SU-DHL-6 (cell line): ENCODE measurements around the gene ASB13.

Experiments
- CTCF ChIP-seq: fragments of 200-600 bp; sonication (generic); IDR thresholded peaks from one replicate; pipeline ENCODE4 v1.5.1; 2017; ENCODE audit warnings: antibody characterized with exemption, mild to moderate bottlenecking, low read length, moderate library complexity; ENCODE audit not compliant: insufficient read depth, poor library complexity, severe bottlenecking
- EZH2phosphoT487 ChIP-seq: fragments of 200-600 bp; sonication (generic), shearing (Covaris generic); conservative IDR thresholded peaks from 2 replicates; pipeline ENCODE4 v1.6.1; 2018; ENCODE audit warnings: mild to moderate bottlenecking, antibody characterized with exemption, low read length, moderate library complexity, mixed read lengths

- TF ChIP-seq CTCF, result no peak
- no peak for TF ChIP-seq EZH2phosphoT487
These were observed 13.2 kb upstream of the ASB13 start for GRCh38 chr10:5679606-5680005.
